HepG2 (cell line): ENCODE data around the gene ARID3C. TPM values are rescaled to one million over a fixed set of nuclear protein-coding genes. Genes with fewer than 3 reads are reported as not detected.

Source experiments
- ATAC-seq: fragments of 200-7000 bp; cut with Tn5 transposase; 3 replicates; pipeline ENCODE4 v1.9.1; 2020; ENCODE audit warnings: mild to moderate bottlenecking, moderate library complexity
- BruUV-seq: library from RNA; stranded (reverse); fragments of 400-500 nt; replicated peaks from 2 replicates; lab custom pipeline; 2021; lab: Mats Ljungman, UMichigan
- CTCF ChIA-PET: fragments of 300-600 bp; formaldehyde crosslinking; extraction: SDS; loops from one replicate; lab custom pipeline; 2021; ENCODE audit warnings: low total read pairs, inconsistent platforms, low intra/inter-chr PET ratio; lab: Yijun Ruan, JAX
- POLR2A ChIA-PET: fragments of 350-600 bp; sonication (Branson Sonifier 250); formaldehyde crosslinking; loops from one replicate; lab custom pipeline; 2020; ENCODE audit warnings: antibody characterized with exemption, inconsistent platforms; lab: Yijun Ruan, JAX
- DNase-seq: peaks from one replicate; pipeline ENCODE4 v3.0.0-alpha.2; 2015; ENCODE audit warnings: low spot score
- FAIRE-seq: peaks from 3 replicates; lab custom pipeline; 2011; peaks lifted over from hg19 to GRCh38; lab: Jason Lieb, UNC
- H2AFZ ChIP-seq: one replicate; pipeline ENCODE4 v1.6.1; 2011; ENCODE audit warnings: low read length, inconsistent platforms
- H3K27ac ChIP-seq: fragments of 300-600 bp; 3 replicates; pipeline ENCODE4 v1.8.0; 2011; ENCODE audit warnings: mixed run types, mild to moderate bottlenecking, mixed read lengths, low read length, inconsistent platforms; ENCODE audit not compliant: insufficient read depth; ENCODE audit errors: extremely low read length
- H3K27me3 ChIP-seq, 2 experiments: fragments of 200-600 bp in 1 of 2; 2 replicates in 1 of 2; 3 replicates in 1 of 2; pipeline versions ENCODE4 v1.6.0 to v1.8.0; 2011; ENCODE audit warnings: low read length in 2 of 2, mild to moderate bottlenecking in 2 of 2, moderate library complexity in 2 of 2, inconsistent platforms in 1 of 2; ENCODE audit not compliant: insufficient read depth in 2 of 2, control insufficient read depth in 1 of 2
- H3K36me3 ChIP-seq, 2 experiments: fragments of 200-600 bp in 1 of 2; replicated peaks in 1 of 2; 2 replicates in 1 of 2; 3 replicates in 1 of 2; pipeline versions ENCODE4 v1.5.1 to v1.8.0; 2011; ENCODE audit warnings: low read length in 2 of 2, inconsistent platforms in 1 of 2; ENCODE audit not compliant: insufficient read depth in 2 of 2, control insufficient read depth in 1 of 2
- H3K4me1 ChIP-seq: 2 replicates; pipeline ENCODE4 v1.5.1; 2012; ENCODE audit warnings: low read length, inconsistent platforms; ENCODE audit not compliant: insufficient read depth
- H3K4me2 ChIP-seq: 2 replicates; pipeline ENCODE4 v1.6.0; 2011; ENCODE audit warnings: low read depth, low read length, inconsistent platforms
- H3K4me3 ChIP-seq, 3 experiments: fragments of 200-600 bp in 1 of 3; sonication (generic), shearing (Covaris generic) in 1 of 3; replicated peaks in 1 of 3; 2 replicates each; pipeline ENCODE4 v1.5.1; 2011 to 2016; ENCODE audit warnings: low read length in 3 of 3, inconsistent platforms in 2 of 3, low read depth in 2 of 3, mild to moderate bottlenecking in 2 of 3, control low read depth in 1 of 3, mixed read lengths in 1 of 3; ENCODE audit not compliant: insufficient read depth in 1 of 3
- H3K79me2 ChIP-seq: one replicate; pipeline ENCODE4 v1.6.1; 2011; ENCODE audit warnings: low read length, inconsistent platforms; ENCODE audit not compliant: insufficient read depth
- H3K9ac ChIP-seq: 2 replicates; pipeline ENCODE4 v1.6.0; 2011; ENCODE audit warnings: mild to moderate bottlenecking, low read depth, low read length, inconsistent platforms; ENCODE audit not compliant: insufficient read depth
- H3K9me3 ChIP-seq: 2 replicates; pipeline ENCODE4 v1.5.1; 2012; ENCODE audit warnings: mild to moderate bottlenecking, low read length
- H4K20me1 ChIP-seq: 2 replicates; pipeline ENCODE4 v1.6.0; 2011; ENCODE audit warnings: inconsistent platforms, mild to moderate bottlenecking, low read length, moderate library complexity; ENCODE audit not compliant: insufficient read depth
- HDAC6 ChIP-seq: fragments of 200-600 bp; sonication (generic); IDR thresholded peaks from 2 replicates; pipeline ENCODE4 v1.7.0; 2017; ENCODE audit warnings: mild to moderate bottlenecking, antibody characterized with exemption, low read length, low read depth
- MEF2D ChIP-seq: sonication (generic); formaldehyde crosslinking; IDR thresholded peaks from 2 replicates; pipeline ENCODE4 v1.5.1; 2020; ENCODE audit warnings: mild to moderate bottlenecking, missing genetic modification reagents
- NCOA2 ChIP-seq: sonication (generic); formaldehyde crosslinking; IDR thresholded peaks from 2 replicates; pipeline ENCODE4 v1.8.0; 2022; ENCODE audit warnings: inconsistent platforms
- TCF7L2 ChIP-seq: IDR thresholded peaks from 2 replicates; pipeline ENCODE4 v1.6.1; 2011; ENCODE audit warnings: mild to moderate bottlenecking, low read depth, low read length, moderate library complexity
- TP53 ChIP-seq: sonication (generic); formaldehyde crosslinking; conservative IDR thresholded peaks from 2 replicates; pipeline ENCODE4 v1.4.0; 2020; ENCODE audit warnings: missing genetic modification reagents
- ZNF260 ChIP-seq: sonication (generic); formaldehyde crosslinking; IDR thresholded peaks from 2 replicates; pipeline ENCODE4 v1.4.0; 2020; ENCODE audit warnings: missing genetic modification reagents, low read depth, mild to moderate bottlenecking, borderline replicate concordance
- WGBS: methylation state at CpG from one replicate; pipeline ENCODE4 v1.1.6; 2017; ENCODE audit warnings: low lambda C conversion rate; 5-methylcytosine and 5-hydroxymethylcytosine counted together
- in situ Hi-C: cut with HindIII; loops from 2 replicates; pipeline ENCODE4 v1.10.0; 2017; ENCODE audit warnings: low pct_unique_long_range_greater_than_20kb; ENCODE audit not compliant: extremely low pct_ligation_motif_present
- intact Hi-C: fragments of 100-400 bp; cut with micrococcal nuclease; formaldehyde crosslinking; loops from one replicate; pipeline ENCODE4 v1.10.0; 2022; ENCODE audit not compliant: unreplicated experiment
- polyA plus RNA-seq, 8 experiments: library from polyadenylated mRNA; depleted of rRNA in 3 of 8; stranded (reverse) in 7 of 8; unstranded in 1 of 8; fragments of >200 nt; fragmentation: Illumina TruSeq in 4 of 8; extraction: Trizol in 4 of 8; gene quantifications; 2 replicates each; pipeline versions ENCODE4 v1.2.1 to v1.2.3, GENCODE V29; 2011 to 2016; ENCODE audit warnings: low read depth in 4 of 8, missing spikeins in 1 of 8, mixed read lengths in 1 of 8; ENCODE audit not compliant: insufficient read depth in 1 of 8
- total RNA-seq, 5 experiments: library from RNA; depleted of rRNA; stranded (reverse); fragments of >200 nt; fragmentation: Illumina TruSeq; extraction: Trizol; gene quantifications; 2 replicates each; pipeline ENCODE4 v1.2.3, GENCODE V29; 2016; ENCODE audit warnings: low read depth in 1 of 5
- TF ChIP-seq, protein P1 (sequence below): sonication (generic); formaldehyde crosslinking; conservative IDR thresholded peaks from 2 replicates; pipeline ENCODE4 v1.8.0; 2022; ENCODE audit warnings: mild to moderate bottlenecking, moderate library complexity, missing genetic modification reagents
- TF ChIP-seq, protein P2 (sequence below): sonication (generic); formaldehyde crosslinking; IDR thresholded peaks from 2 replicates; pipeline ENCODE4 v1.5.0; 2020; ENCODE audit warnings: missing genetic modification reagents
- TF ChIP-seq, protein P3 (sequence below): fragments of 450-650 bp; IDR thresholded peaks from 2 replicates; pipeline ENCODE4 v1.6.1; 2017; ENCODE audit warnings: mild to moderate bottlenecking

Gene ARID3C
- total and polyA plus RNA-seq, 2 of the 13 experiments (the other 11 are each of a cell fraction or from before 2014, with no cell fraction given), result not detected

DNA sequence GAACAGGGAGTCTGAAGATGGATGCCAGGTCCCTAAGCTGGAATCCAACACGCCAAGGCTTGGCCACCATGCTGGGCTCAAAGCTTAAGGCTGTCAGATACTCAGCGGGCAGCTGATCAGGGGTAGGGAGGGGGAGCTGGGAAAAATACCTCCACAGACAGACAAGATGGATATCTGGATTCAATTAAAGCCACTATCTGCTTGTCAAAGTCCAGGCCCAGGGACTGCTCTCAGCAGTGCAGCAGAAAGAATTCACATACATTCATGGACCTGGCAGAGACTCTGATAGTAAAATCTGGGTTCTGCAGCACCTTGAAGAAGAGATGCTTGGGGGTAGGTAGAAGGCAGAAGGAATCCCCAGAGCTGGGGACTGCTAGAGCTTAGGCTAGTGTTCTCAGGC is 13.7 kb downstream of the ARID3C start:
- FAIRE-seq, result no peak
- H3K27ac ChIP-seq, result no peak overlapping the region
- no TSS peak for BruUV-seq
- intact Hi-C loops (no loop called here), in situ Hi-C loops (no loop called here)
- no peak overlapping the region for H3K4me2 ChIP-seq
- no peak overlapping the region for H3K4me3 ChIP-seq
- H3K79me2 ChIP-seq, result peaks cover 6% of the 10 kb centered on the region
- POLR2A ChIA-PET, result interaction anchor here (1.7 kb wide), 1 partner anchor 22 kb away, joined by 3 read pairs; the partner anchor contains the start of gene SIGMAR1
- peaks cover 2 to 4% of the 10 kb centered on the region in 2 experiments; a peak in 2 of 5 replicates for H3K36me3 ChIP-seq
- H3K9me3 ChIP-seq, result no peaks in the 10 kb centered on the region
- H4K20me1 ChIP-seq, result no peaks in the 10 kb centered on the region; the same call in 1 of the 2 replicates
- H2AFZ ChIP-seq, result no peak overlapping the region
- 94% methylated on average over 2 of the region's 2 CpGs for WGBS
- H3K27me3 ChIP-seq, result no peaks in the 10 kb centered on the region; a peak in 1 of 5 replicates
- DNase-seq, result no peak
- no peak for ATAC-seq
- peaks cover 36% of the 10 kb centered on the region for H3K4me1 ChIP-seq
- CTCF ChIA-PET, result interaction anchor here (3.5 kb wide), 1 partner anchor 18 kb away, joined by 54 read pairs; no protein-coding TSS in a partner anchor
- no peak overlapping the region for H3K9ac ChIP-seq
- TF ChIP-seq MEF2D (CRISPR knock-in tag), result no peak
- TF ChIP-seq TP53, result no peak

DNA sequence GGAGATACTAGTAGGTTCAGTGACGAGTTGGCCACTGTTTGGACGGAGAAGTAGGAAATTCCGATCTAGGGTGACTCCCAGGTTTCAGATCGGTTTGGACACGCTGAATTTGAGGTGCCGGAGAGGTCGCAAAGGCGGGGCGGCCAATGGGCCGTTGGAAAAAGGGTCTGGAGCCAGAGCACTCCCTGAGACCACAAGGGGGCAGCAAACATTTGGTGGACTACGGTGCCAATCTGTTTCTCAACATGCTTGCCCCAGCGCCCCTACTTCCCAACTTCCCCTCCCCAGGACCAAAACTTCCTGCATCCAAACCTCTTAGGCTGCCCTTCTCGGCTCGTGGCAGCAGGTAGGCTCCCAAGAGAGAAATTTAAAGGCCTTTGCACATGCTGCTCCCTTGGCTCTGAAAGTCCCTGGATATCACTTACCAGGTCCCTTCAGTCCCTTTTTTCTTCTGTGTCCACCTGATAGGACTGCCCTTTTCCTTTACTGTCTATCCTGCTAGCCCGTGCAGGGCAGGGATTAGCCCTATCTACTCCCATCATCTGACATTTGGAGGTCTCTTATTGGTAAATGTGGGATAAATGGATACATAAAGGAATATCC is 16.0 kb downstream of the ARID3C start:
- WGBS, result under 1% methylated on average over 12 of the region's 15 CpGs
- FAIRE-seq (peak; percentile 82), ATAC-seq (peak; percentile 78), DNase-seq (peak; percentile 73)
- in situ Hi-C loops (no loop called here), intact Hi-C loops (loop anchor here (1.0 kb wide), 2 partner anchors 7 to 21 kb away; partner anchors contain the start of gene DCTN3)
- Histone ChIP-seq H3K27ac (no peak overlapping the region), H3K79me2 (peaks cover 6% of the 10 kb centered on the region), H4K20me1 (no peaks in the 10 kb centered on the region; the same call in 1 of the 2 replicates), H3K9ac (peak overlapping the region; percentile 95; the same call in 1 of the 2 replicates), H3K4me1 (peaks cover 29% of the 10 kb centered on the region), H3K4me3 (peak overlapping the region; percentile 84 to 91 (median 89)), H3K4me2 (peak overlapping the region; percentile 77), H3K27me3 (no peaks in the 10 kb centered on the region), H2AFZ (no peak overlapping the region), H3K36me3 (peaks cover 1 to 4% of the 10 kb centered on the region in 2 experiments; a peak in 2 of 5 replicates), H3K9me3 (no peaks in the 10 kb centered on the region)
- CTCF ChIA-PET, result interaction anchor here (1.1 to 3.5 kb wide), 3 partner anchors 20 to 62 kb away, joined by 3 to 54 read pairs (median 6); no protein-coding TSS in a partner anchor
- no TSS peak for BruUV-seq
- POLR2A ChIA-PET, result interaction anchor here (0.9 to 2.2 kb wide), 6 partner anchors 16 to 52 kb away, joined by 3 to 13 read pairs (median 4); partner anchors contain the start of genes ARID3C, GALT and SIGMAR1
- no peak for TF ChIP-seq TCF7L2
- TF ChIP-seq ZNF260, result no peak
- no peak for TF ChIP-seq HDAC6
- TF ChIP-seq, protein P1, sequence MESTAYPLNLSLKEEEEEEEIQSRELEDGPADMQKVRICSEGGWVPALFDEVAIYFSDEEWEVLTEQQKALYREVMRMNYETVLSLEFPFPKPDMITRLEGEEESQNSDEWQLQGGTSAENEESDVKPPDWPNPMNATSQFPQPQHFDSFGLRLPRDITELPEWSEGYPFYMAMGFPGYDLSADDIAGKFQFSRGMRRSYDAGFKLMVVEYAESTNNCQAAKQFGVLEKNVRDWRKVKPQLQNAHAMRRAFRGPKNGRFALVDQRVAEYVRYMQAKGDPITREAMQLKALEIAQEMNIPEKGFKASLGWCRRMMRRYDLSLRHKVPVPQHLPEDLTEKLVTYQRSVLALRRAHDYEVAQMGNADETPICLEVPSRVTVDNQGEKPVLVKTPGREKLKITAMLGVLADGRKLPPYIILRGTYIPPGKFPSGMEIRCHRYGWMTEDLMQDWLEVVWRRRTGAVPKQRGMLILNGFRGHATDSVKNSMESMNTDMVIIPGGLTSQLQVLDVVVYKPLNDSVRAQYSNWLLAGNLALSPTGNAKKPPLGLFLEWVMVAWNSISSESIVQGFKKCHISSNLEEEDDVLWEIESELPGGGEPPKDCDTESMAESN (CRISPR knock-in tag), result peak; percentile 43; the same call in 1 of the 2 replicates
- no peak for TF ChIP-seq NCOA2
- TF ChIP-seq, protein P2, sequence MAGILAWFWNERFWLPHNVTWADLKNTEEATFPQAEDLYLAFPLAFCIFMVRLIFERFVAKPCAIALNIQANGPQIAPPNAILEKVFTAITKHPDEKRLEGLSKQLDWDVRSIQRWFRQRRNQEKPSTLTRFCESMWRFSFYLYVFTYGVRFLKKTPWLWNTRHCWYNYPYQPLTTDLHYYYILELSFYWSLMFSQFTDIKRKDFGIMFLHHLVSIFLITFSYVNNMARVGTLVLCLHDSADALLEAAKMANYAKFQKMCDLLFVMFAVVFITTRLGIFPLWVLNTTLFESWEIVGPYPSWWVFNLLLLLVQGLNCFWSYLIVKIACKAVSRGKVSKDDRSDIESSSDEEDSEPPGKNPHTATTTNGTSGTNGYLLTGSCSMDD, result no peak
- TF ChIP-seq, protein P3, sequence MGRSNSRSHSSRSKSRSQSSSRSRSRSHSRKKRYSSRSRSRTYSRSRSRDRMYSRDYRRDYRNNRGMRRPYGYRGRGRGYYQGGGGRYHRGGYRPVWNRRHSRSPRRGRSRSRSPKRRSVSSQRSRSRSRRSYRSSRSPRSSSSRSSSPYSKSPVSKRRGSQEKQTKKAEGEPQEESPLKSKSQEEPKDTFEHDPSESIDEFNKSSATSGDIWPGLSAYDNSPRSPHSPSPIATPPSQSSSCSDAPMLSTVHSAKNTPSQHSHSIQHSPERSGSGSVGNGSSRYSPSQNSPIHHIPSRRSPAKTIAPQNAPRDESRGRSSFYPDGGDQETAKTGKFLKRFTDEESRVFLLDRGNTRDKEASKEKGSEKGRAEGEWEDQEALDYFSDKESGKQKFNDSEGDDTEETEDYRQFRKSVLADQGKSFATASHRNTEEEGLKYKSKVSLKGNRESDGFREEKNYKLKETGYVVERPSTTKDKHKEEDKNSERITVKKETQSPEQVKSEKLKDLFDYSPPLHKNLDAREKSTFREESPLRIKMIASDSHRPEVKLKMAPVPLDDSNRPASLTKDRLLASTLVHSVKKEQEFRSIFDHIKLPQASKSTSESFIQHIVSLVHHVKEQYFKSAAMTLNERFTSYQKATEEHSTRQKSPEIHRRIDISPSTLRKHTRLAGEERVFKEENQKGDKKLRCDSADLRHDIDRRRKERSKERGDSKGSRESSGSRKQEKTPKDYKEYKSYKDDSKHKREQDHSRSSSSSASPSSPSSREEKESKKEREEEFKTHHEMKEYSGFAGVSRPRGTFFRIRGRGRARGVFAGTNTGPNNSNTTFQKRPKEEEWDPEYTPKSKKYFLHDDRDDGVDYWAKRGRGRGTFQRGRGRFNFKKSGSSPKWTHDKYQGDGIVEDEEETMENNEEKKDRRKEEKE, result no peak
